Measurements from ENCODE around the gene ALG10B.
"Not testable (repeated sequence)": the region's sequence is repeated elsewhere in the genome, so short reads cannot be mapped to it uniquely, and the experiment has no call there.

Gene ALG10B

GRCh38 chr12:38342444-38342843 is 25.9 kb downstream of the ALG10B start:
- Histone ChIP-seq H3K4me3 (ENCODE audit: insufficient read depth, low read length, poor library complexity, severe bottlenecking) (no peak overlapping the region), H4K20me1 (ENCODE audit: low read depth, low read length) (no peaks in the 10 kb centered on the region), H3K36me3 (ENCODE audit: low read length) (no peaks in the 10 kb centered on the region), H3K9me2 (replicated peaks; ENCODE audit: insufficient read depth, low read length) (no peaks in the 10 kb centered on the region), H2AFZ (ENCODE audit: low read depth, low read length, severe bottlenecking) (no peak overlapping the region), H3K4me2 (ENCODE audit: low read depth, low read length, poor library complexity, severe bottlenecking) (no peak overlapping the region), H3K9me3 (ENCODE audit: insufficient read depth, low read length) (no peaks in the 10 kb centered on the region), H3K27me3 (ENCODE audit: low read length) (no peaks in the 10 kb centered on the region), H3K9ac (ENCODE audit: low read length) (no peak overlapping the region), H3K27ac (ENCODE audit: low read depth, low read length) (no peak overlapping the region), H3F3A (ENCODE audit: insufficient read depth) (no peaks in the 10 kb centered on the region), H3K79me2 (ENCODE audit: insufficient read depth, low read length) (no peaks in the 10 kb centered on the region)
- TF ChIP-seq CTCF (IDR thresholded peaks at IDR 0.05; ENCODE audit: insufficient read depth, low read length, poor library complexity, severe bottlenecking): no peak

- not testable (repeated sequence) for H3K4me2 ChIP-seq (ENCODE audit: low read depth, low read length, poor library complexity, severe bottlenecking); H3K27ac ChIP-seq (ENCODE audit: low read depth, low read length); H3K4me3 ChIP-seq (ENCODE audit: insufficient read depth, low read length, poor library complexity, severe bottlenecking); H4K20me1 ChIP-seq (ENCODE audit: low read depth, low read length); H3K9ac ChIP-seq (ENCODE audit: low read length); H3K9me3 ChIP-seq (ENCODE audit: insufficient read depth, low read length); H3K79me2 ChIP-seq (ENCODE audit: insufficient read depth, low read length); H3K36me3 ChIP-seq (ENCODE audit: low read length); H2AFZ ChIP-seq (ENCODE audit: low read depth, low read length, severe bottlenecking); H3K27me3 ChIP-seq (ENCODE audit: low read length); H3K9me2 ChIP-seq (replicated peaks; ENCODE audit: insufficient read depth, low read length); H3F3A ChIP-seq (ENCODE audit: insufficient read depth)
These were observed 26.7 kb downstream of the ALG10B start for GRCh38 chr12:38343256-38343655.

GRCh38 chr12:38343916-38344315 is 27.3 kb downstream of the ALG10B start:
- not testable (repeated sequence) for H3K36me3 ChIP-seq (ENCODE audit: low read length); H3K9me3 ChIP-seq (ENCODE audit: insufficient read depth, low read length); H3K4me2 ChIP-seq (ENCODE audit: low read depth, low read length, poor library complexity, severe bottlenecking); H3F3A ChIP-seq (ENCODE audit: insufficient read depth); H3K9me2 ChIP-seq (replicated peaks; ENCODE audit: insufficient read depth, low read length); H3K27ac ChIP-seq (ENCODE audit: low read depth, low read length); H3K79me2 ChIP-seq (ENCODE audit: insufficient read depth, low read length); H2AFZ ChIP-seq (ENCODE audit: low read depth, low read length, severe bottlenecking); H3K9ac ChIP-seq (ENCODE audit: low read length); H4K20me1 ChIP-seq (ENCODE audit: low read depth, low read length); H3K4me3 ChIP-seq (ENCODE audit: insufficient read depth, low read length, poor library complexity, severe bottlenecking); H3K27me3 ChIP-seq (ENCODE audit: low read length)

- Histone ChIP-seq H3K9me3 (ENCODE audit: insufficient read depth, low read length) (no peaks in the 10 kb centered on the region), H3K27ac (ENCODE audit: low read depth, low read length) (no peak overlapping the region), H3K79me2 (ENCODE audit: insufficient read depth, low read length) (no peaks in the 10 kb centered on the region), H3F3A (ENCODE audit: insufficient read depth) (no peaks in the 10 kb centered on the region), H3K27me3 (ENCODE audit: low read length) (no peaks in the 10 kb centered on the region), H3K4me2 (ENCODE audit: low read depth, low read length, poor library complexity, severe bottlenecking) (no peak overlapping the region), H3K36me3 (ENCODE audit: low read length) (no peaks in the 10 kb centered on the region), H4K20me1 (ENCODE audit: low read depth, low read length) (no peaks in the 10 kb centered on the region), H2AFZ (ENCODE audit: low read depth, low read length, severe bottlenecking) (no peak overlapping the region), H3K4me3 (ENCODE audit: insufficient read depth, low read length, poor library complexity, severe bottlenecking) (no peak overlapping the region), H3K9ac (ENCODE audit: low read length) (no peak overlapping the region), H3K9me2 (replicated peaks; ENCODE audit: insufficient read depth, low read length) (no peaks in the 10 kb centered on the region)
- TF ChIP-seq EZH2phosphoT487 (conservative IDR thresholded peaks at IDR 0.05; ENCODE audit: low read length) (no peak), CTCF (IDR thresholded peaks at IDR 0.05; ENCODE audit: insufficient read depth, low read length, poor library complexity, severe bottlenecking) (no peak)
These were observed 34.0 kb downstream of the ALG10B start for GRCh38 chr12:38350342-38351174.

GRCh38 chr12:38351175-38351508 is 34.6 kb downstream of the ALG10B start:
- H3K9ac ChIP-seq (ENCODE audit: low read length); H2AFZ ChIP-seq (ENCODE audit: low read depth, low read length, severe bottlenecking); H3K36me3 ChIP-seq (ENCODE audit: low read length); H3F3A ChIP-seq (ENCODE audit: insufficient read depth); H3K9me3 ChIP-seq (ENCODE audit: insufficient read depth, low read length); H3K9me2 ChIP-seq (replicated peaks; ENCODE audit: insufficient read depth, low read length); H4K20me1 ChIP-seq (ENCODE audit: low read depth, low read length); H3K4me3 ChIP-seq (ENCODE audit: insufficient read depth, low read length, poor library complexity, severe bottlenecking); H3K4me2 ChIP-seq (ENCODE audit: low read depth, low read length, poor library complexity, severe bottlenecking); H3K79me2 ChIP-seq (ENCODE audit: insufficient read depth, low read length); H3K27me3 ChIP-seq (ENCODE audit: low read length); H3K27ac ChIP-seq (ENCODE audit: low read depth, low read length): not testable (repeated sequence)

Measured in SU-DHL-6 (cell line).